Stimulated activated CD4-positive, alpha-beta T cell treated with anti-CD3 and anti-CD28 coated beads, TNF-alpha, amount 100 ng/mL, for 48 hours (primary cell): Measurements from ENCODE around the gene C4B.
"Not testable (repeated sequence)": the region's sequence is repeated elsewhere in the genome, so short reads cannot be mapped to it uniquely, and the experiment has no call there.

ENCODE experiments used
- DNase-seq, 3 donors: peaks; one replicate each; pipeline ENCODE4 v3.0.0-alpha.2; 2020; ENCODE audit warnings: low read depth in 3 of 3

The C4B gene

GRCh38 chr6:32014547-32014946 is at the start of gene C4B:
TSS of gene C4B (plus strand) at chr6:32014795. CDS start at chr6:32014846, 51 bp downstream.
- DNase-seq, result not testable (repeated sequence)

- no peak for DNase-seq
Observed at GRCh38 chr6:31965700-31966099, 48.9 kb upstream of the C4B start.

GRCh38 chr6:31966506-31966905 is 48.1 kb upstream of the C4B start:
- no peak for DNase-seq

GRCh38 chr6:31966997-31967925 is 47.3 kb upstream of the C4B start:
- no peak for DNase-seq

GRCh38 chr6:31967926-31968320 is 46.7 kb upstream of the C4B start:
- no peak for DNase-seq

- DNase-seq, result no peak
Observed at GRCh38 chr6:31968326-31968725, 46.3 kb upstream of the C4B start.

GRCh38 chr6:31968791-31969711 is 45.5 kb upstream of the C4B start:
- DNase-seq, result no peak

- no peak for DNase-seq
Observed at GRCh38 chr6:31969712-31970603, 44.6 kb upstream of the C4B start.

GRCh38 chr6:31970604-31971271 is 43.9 kb upstream of the C4B start:
- DNase-seq, result no peak

- no peak for DNase-seq
Observed at GRCh38 chr6:31971279-31971992, 43.2 kb upstream of the C4B start.

GRCh38 chr6:31971993-31972708 is 42.4 kb upstream of the C4B start, which contains the start of gene DXO:
TSS of gene DXO (minus strand) at chr6:31972138. CDS start at chr6:31971675, 463 bp downstream.
- peak; percentile 97 to 98 (median 97) for DNase-seq

- DNase-seq, result no peak
Observed at GRCh38 chr6:31972709-31973350, 41.8 kb upstream of the C4B start.

- DNase-seq, result not testable (repeated sequence)
Observed at GRCh38 chr6:31976065-31976464, 38.5 kb upstream of the C4B start.

- no peak for DNase-seq
Observed at GRCh38 chr6:31977816-31978431, 36.7 kb upstream of the C4B start.

- DNase-seq, result no peak
Observed at GRCh38 chr6:31978831-31979230, 35.8 kb upstream of the C4B start.

GRCh38 chr6:31979238-31979898 is 35.2 kb upstream of the C4B start:
- DNase-seq, result no peak

GRCh38 chr6:31980195-31980876 is 34.3 kb upstream of the C4B start:
- not testable (repeated sequence) for DNase-seq
